ENCODE measurements around the gene RRP12. TPM values are rescaled to one million over a fixed set of nuclear protein-coding genes. Genes with fewer than 3 reads are reported as not detected.

The RRP12 gene
- total RNA-seq, 6 donors from 2014 or later: 20.4 to 38.2 (median 28.9) TPM

- 94 to 97% methylated on average over 4 to 7 of the region's 7 CpGs for WGBS, 2 donors
- Histone ChIP-seq H3K27me3 (no peaks in the 10 kb centered on the region), H3K4me3 (no peak overlapping the region), H3K27ac (no peak overlapping the region), H3K9me3 (no peaks in the 10 kb centered on the region), H3K36me3 (peaks cover 10 to 74% (median 52%) of the 10 kb centered on the region in 4 donors), H3K4me1 (no peaks in the 10 kb centered on the region)
- ATAC-seq (ENCODE audit: low FRiP score in 2 of 2) (no peak), DNase-seq (no peak)
- TF ChIP-seq CTCF (IDR thresholded peaks at IDR 0.05): no peak
- no peak for TF ChIP-seq EP300 (IDR thresholded peaks at IDR 0.05)
- TF ChIP-seq POLR2AphosphoS5 (IDR thresholded peaks at IDR 0.05): no peak
- no peak for TF ChIP-seq POLR2A (IDR thresholded peaks at IDR 0.05)
Observed at GRCh38 chr10:97385565-97385964, 15.6 kb downstream of the RRP12 start.

GRCh38 chr10:97384641-97385040 lies 16.5 kb downstream of the RRP12 start:
- no peaks in the 10 kb centered on the region for H3K27me3 ChIP-seq
- ATAC-seq (ENCODE audit: low FRiP score in 2 of 2) (no peak), DNase-seq (no peak)
- H3K4me1 ChIP-seq: no peaks in the 10 kb centered on the region
- no peaks in the 10 kb centered on the region for H3K9me3 ChIP-seq
- TF ChIP-seq POLR2AphosphoS5 (IDR thresholded peaks at IDR 0.05): no peak
- TF ChIP-seq EP300 (IDR thresholded peaks at IDR 0.05): no peak
- H3K27ac ChIP-seq: no peak overlapping the region
- peaks cover 5 to 72% (median 48%) of the 10 kb centered on the region in 4 donors for H3K36me3 ChIP-seq
- 89% methylated on average over 6 of the region's 6 CpGs; no CpG with 5 or more reads in 1 of the 2 donors for WGBS, 2 donors
- H3K4me3 ChIP-seq: no peak overlapping the region

- 100% methylated on average over 5 of the region's 5 CpGs; no CpG with 5 or more reads in 1 of the 2 donors for WGBS, 2 donors
- Histone ChIP-seq H3K27ac (no peak overlapping the region), H3K9me3 (no peaks in the 10 kb centered on the region), H3K4me3 (no peak overlapping the region), H3K36me3 (peaks cover 5 to 72% (median 47%) of the 10 kb centered on the region in 4 donors), H3K4me1 (no peaks in the 10 kb centered on the region), H3K27me3 (no peaks in the 10 kb centered on the region)
- TF ChIP-seq CTCF (IDR thresholded peaks at IDR 0.05) (no peak), POLR2A (IDR thresholded peaks at IDR 0.05) (no peak), EP300 (IDR thresholded peaks at IDR 0.05) (no peak), POLR2AphosphoS5 (IDR thresholded peaks at IDR 0.05) (no peak)
- DNase-seq (no peak), ATAC-seq (ENCODE audit: low FRiP score in 2 of 2) (no peak)
Observed at GRCh38 chr10:97384156-97384555, 17.0 kb downstream of the RRP12 start.

GRCh38 chr10:97383159-97383558 lies 18.0 kb downstream of the RRP12 start:
- Histone ChIP-seq H3K36me3 (peaks cover 2 to 72% (median 45%) of the 10 kb centered on the region in 4 donors), H3K27ac (no peak overlapping the region), H3K4me3 (no peak overlapping the region), H3K27me3 (no peaks in the 10 kb centered on the region), H3K4me1 (no peaks in the 10 kb centered on the region), H3K9me3 (no peaks in the 10 kb centered on the region)
- DNase-seq (no peak), ATAC-seq (ENCODE audit: low FRiP score in 2 of 2) (no peak)
- 89 to 94% methylated on average over 7 of the region's 7 CpGs for WGBS, 2 donors
- TF ChIP-seq POLR2A (IDR thresholded peaks at IDR 0.05) (no peak), EP300 (IDR thresholded peaks at IDR 0.05) (no peak), CTCF (IDR thresholded peaks at IDR 0.05) (no peak), POLR2AphosphoS5 (IDR thresholded peaks at IDR 0.05) (no peak)

- Histone ChIP-seq H3K36me3 (peaks cover 2 to 71% (median 38%) of the 10 kb centered on the region in 4 donors), H3K9me3 (no peaks in the 10 kb centered on the region), H3K4me1 (no peaks in the 10 kb centered on the region), H3K27me3 (no peaks in the 10 kb centered on the region), H3K27ac (no peak overlapping the region), H3K4me3 (no peak overlapping the region)
- 94 to 95% methylated on average over 8 of the region's 8 CpGs for WGBS, 2 donors
- TF ChIP-seq CTCF (IDR thresholded peaks at IDR 0.05) (no peak), EP300 (IDR thresholded peaks at IDR 0.05) (no peak), POLR2A (IDR thresholded peaks at IDR 0.05) (no peak), POLR2AphosphoS5 (IDR thresholded peaks at IDR 0.05) (no peak)
- DNase-seq: no peak
- no peak for ATAC-seq (ENCODE audit: low FRiP score in 2 of 2)
Observed at GRCh38 chr10:97381626-97382025, 19.5 kb downstream of the RRP12 start.
